ENCODE results near the gene GRB7. TPM values are rescaled to one million over a fixed set of nuclear protein-coding genes. Genes with fewer than 3 reads are reported as not detected.

Gene GRB7
- total and polyA plus RNA-seq, 9 of the 15 experiments (the other 6 are each of a cell fraction or from before 2014, with no cell fraction given): 0.04 to 6.2 (median 2.2) TPM

GRCh38 chr17:39701784-39702422 is 35.8 kb upstream of the GRB7 start (continued):
- TF ChIP-seq, protein P1, sequence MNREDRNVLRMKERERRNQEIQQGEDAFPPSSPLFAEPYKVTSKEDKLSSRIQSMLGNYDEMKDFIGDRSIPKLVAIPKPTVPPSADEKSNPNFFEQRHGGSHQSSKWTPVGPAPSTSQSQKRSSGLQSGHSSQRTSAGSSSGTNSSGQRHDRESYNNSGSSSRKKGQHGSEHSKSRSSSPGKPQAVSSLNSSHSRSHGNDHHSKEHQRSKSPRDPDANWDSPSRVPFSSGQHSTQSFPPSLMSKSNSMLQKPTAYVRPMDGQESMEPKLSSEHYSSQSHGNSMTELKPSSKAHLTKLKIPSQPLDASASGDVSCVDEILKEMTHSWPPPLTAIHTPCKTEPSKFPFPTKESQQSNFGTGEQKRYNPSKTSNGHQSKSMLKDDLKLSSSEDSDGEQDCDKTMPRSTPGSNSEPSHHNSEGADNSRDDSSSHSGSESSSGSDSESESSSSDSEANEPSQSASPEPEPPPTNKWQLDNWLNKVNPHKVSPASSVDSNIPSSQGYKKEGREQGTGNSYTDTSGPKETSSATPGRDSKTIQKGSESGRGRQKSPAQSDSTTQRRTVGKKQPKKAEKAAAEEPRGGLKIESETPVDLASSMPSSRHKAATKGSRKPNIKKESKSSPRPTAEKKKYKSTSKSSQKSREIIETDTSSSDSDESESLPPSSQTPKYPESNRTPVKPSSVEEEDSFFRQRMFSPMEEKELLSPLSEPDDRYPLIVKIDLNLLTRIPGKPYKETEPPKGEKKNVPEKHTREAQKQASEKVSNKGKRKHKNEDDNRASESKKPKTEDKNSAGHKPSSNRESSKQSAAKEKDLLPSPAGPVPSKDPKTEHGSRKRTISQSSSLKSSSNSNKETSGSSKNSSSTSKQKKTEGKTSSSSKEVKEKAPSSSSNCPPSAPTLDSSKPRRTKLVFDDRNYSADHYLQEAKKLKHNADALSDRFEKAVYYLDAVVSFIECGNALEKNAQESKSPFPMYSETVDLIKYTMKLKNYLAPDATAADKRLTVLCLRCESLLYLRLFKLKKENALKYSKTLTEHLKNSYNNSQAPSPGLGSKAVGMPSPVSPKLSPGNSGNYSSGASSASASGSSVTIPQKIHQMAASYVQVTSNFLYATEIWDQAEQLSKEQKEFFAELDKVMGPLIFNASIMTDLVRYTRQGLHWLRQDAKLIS (CRISPR knock-in tag; IDR thresholded peaks at IDR 0.05): no peak
- TF ChIP-seq ETV5 (CRISPR knock-in tag; IDR thresholded peaks at IDR 0.05; ENCODE audit: low read depth): no peak
- TF ChIP-seq MAFG (tag; conservative IDR thresholded peaks at IDR 0.05): no peak
- no peak for TF ChIP-seq NCOR1 (IDR thresholded peaks at IDR 0.05)
- TF ChIP-seq ZNF124 (CRISPR knock-in tag; IDR thresholded peaks at IDR 0.05): no peak
- no peak for TF ChIP-seq DACH1 (IDR thresholded peaks at IDR 0.05; ENCODE audit: partially characterized antibody)
- TF ChIP-seq ZNF175 (CRISPR knock-in tag; IDR thresholded peaks at IDR 0.05; ENCODE audit: low read depth): no peak
- TF ChIP-seq, protein P2, sequence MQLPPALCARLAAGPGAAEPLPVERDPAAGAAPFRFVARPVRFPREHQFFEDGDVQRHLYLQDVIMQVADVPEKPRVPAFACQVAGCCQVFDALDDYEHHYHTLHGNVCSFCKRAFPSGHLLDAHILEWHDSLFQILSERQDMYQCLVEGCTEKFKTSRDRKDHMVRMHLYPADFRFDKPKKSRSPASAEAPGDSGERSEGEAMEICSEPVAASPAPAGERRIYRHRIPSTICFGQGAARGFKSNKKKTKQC (CRISPR knock-in tag; IDR thresholded peaks at IDR 0.05): no peak
- TF ChIP-seq ZNF232 (CRISPR knock-in tag; IDR thresholded peaks at IDR 0.05): no peak

All from K562 (cell line).